Activated T-cell treated with anti-CD3 and anti-CD28 coated beads for 1 hour (primary cell): ENCODE results near the gene NAT8L.
"Not testable (repeated sequence)": the region's sequence is repeated elsewhere in the genome, so short reads cannot be mapped to it uniquely, and the experiment has no call there.

Experiments used
- DNase-seq: peaks from one replicate; pipeline ENCODE4 v3.0.0-alpha.2; 2020; ENCODE audit warnings: low read depth

Gene NAT8L

GRCh38 chr4:2059046-2059725 is at the start of gene NAT8L:
TSS of gene NAT8L (plus strand) at chr4:2059327. CDS start at chr4:2059512, 185 bp downstream.
- no peak for DNase-seq

DNA sequence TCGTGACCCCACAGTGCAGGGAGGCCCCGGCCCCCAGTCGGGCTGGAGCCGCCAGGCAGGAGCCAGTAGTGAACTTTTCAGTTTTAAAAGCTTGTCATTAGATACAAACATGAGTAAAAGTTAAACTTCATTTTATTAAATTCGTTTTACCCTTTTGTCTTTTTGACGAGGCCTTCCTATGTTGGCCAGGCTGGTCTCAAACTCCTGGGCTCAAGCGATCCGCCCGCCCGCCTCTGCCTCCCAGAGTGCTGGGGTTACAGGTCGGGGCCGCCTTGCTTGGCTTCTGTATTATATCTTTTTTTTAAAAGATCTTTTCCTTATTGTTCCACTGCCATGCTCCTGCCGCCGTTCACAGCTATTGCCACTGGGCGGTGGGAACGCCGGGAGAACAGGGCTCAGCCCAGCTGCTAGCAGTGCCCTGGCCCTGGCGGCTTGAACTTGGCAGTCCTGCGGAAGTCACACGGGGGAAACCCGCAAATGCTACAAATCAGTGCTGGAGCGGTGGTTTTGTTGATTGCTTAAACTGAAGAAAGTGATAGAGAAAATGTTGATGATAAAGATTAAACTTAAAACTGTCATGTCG is 49.4 kb upstream of the NAT8L start:
- DNase-seq: peak; percentile 24

- no peak for DNase-seq
Measured at GRCh38 chr4:2011583-2011982, 47.5 kb upstream of the NAT8L start.

GRCh38 chr4:2015008-2015407 is 44.1 kb upstream of the NAT8L start:
- no peak for DNase-seq

GRCh38 chr4:2021358-2022018 is 37.6 kb upstream of the NAT8L start:
- not testable (repeated sequence) for DNase-seq

DNA sequence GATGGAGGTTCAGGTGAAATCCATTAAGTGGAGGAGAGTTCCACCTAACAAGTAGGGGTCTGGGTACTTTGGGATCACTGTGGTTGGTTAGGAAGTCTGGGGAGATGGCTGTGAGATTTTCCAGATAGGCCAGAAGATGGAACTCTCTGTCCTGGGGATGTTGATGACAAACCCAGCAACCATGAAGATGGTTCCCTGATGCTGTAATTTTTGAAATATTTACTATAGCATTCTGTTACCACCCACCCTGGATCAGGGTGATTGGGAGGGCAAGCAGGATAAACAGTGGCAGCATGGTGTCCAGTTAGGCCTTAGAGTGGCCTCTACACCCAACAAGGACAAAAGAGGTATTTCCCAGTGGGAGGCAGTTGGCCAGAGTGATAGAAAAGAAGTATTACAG is 34.4 kb upstream of the NAT8L start:
- DNase-seq: no peak

GRCh38 chr4:2025817-2026216 is 33.3 kb upstream of the NAT8L start:
- DNase-seq: no peak

DNA sequence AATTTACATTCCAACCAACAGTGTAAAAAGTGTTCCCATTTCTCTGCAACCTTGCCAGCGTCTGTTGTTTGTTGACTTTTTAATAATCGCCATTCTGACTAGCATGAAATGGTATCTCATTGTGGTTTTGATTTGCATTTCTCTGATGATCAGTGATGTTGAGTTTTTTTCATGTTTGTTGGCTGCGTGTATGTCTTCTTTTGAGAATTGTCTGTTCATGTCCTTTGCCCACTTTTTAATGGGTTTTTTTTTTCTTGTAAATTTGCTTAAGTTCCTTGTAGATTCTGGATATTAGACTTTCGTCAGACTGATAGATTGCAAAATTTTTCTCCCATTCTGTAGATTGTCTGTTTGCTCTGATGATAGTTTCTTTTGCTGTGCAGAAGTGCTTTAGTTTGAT is 32.0 kb upstream of the NAT8L start:
- not testable (repeated sequence) for DNase-seq

GRCh38 chr4:2031161-2031560 is 28.0 kb upstream of the NAT8L start:
- DNase-seq: not testable (repeated sequence)

DNA sequence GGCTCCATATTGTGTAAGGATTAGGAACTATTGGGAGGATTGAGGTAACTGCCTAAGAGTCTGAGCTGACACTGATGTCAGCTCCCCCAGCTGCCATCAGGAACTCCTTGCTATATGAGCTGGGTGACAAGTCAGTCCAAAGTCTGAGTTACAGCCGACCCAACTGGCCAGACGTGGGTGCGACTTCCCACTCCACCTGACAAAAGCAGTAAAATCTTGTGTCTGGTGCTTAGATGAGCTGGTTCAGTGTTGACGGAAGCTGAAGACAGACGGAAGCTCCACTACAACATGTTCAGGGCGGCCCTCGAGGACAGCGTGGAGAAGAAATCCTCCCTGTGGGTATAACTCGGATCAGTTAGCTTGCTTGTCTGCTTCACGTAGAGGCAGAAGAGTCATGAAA is 22.8 kb upstream of the NAT8L start:
- DNase-seq: no peak

- no peak for DNase-seq
Measured at GRCh38 chr4:2036866-2037265, 22.3 kb upstream of the NAT8L start.

DNA sequence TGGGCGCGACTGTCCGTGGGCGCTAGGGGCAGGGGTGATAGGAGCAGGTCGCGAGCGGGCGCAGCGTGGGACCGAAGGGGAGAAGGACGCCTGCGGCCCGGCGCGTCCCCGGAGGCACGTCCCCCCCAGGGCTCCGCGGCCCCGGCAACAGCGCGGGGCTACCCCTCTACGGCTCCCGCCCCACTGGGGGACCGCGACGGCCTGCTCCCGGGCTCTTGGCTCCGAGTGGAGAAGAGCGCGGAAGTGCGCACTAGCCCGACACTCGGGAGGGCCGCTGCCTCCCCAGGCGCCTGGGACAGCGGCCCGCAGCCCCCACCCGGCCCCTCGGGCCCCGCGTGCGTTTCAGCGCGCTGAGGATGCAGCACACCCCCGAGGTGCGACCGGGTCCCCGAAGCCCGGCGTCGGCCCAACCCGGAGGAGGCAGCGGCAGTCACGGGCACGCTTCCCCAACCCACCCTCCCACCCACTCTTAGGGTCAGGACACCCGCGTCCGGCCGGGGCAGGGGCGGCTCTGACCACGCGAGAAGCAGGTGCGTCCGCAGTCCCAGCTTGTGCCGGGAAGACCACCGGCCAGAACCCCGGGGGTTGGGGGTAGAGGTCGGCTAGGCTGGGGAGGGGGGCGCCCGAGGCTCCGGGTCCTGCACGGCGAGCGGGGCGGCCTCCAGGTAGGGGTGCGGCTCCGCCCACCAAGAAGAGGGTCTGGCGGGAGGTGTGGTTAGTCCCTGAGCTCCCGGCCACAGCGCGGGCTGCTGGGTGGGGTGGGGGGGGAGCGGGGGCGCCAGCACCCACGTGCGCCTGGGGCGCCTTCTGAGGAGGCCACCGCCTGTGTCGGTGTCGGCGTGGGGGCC is 18.5 kb upstream of the NAT8L start:
- DNase-seq: no peak

GRCh38 chr4:2041239-2042130 is 17.6 kb upstream of the NAT8L start:
- DNase-seq: peak; percentile 74

GRCh38 chr4:2042204-2042946 is 16.8 kb upstream of the NAT8L start:
- peak; percentile 16 for DNase-seq

GRCh38 chr4:2042947-2043395 is 16.2 kb upstream of the NAT8L start:
- DNase-seq: no peak

DNA sequence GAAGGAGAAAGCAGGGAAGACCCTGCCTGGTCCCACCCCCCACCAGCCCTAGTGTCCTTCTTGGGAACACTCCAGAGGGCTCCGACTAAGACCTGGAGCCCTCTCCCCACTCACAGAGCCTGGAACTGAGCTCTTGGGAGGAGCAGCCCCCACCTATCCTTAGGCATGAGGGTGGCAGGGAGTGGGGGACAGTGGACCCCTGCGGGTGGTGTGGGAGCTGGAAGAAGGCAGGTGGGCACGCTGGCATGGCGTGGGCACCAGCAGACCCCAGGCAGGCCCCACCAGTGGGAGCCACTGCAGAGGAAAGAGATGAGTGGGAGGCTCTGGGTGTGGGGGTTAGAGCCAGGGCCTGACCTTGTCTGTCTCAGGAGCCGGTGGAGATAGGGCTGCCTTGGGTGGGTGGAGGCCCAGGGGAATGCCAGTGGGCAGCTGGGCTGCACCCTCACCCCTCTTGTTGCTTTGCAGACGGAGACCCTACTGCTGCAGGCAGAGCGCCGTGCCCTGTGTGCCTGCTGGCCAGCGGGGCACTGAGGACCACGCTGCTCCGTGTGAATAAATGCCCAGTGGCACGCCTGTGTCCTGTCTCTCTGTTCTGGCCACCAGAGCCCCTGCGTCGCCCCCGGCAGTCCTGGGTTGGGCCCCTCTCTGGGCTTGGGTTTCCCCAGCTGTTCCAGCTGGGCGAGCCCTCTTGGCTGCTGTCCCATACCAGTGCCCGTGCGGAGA is 15.6 kb upstream of the NAT8L start:
- DNase-seq: no peak

GRCh38 chr4:2044119-2044485 is 15.0 kb upstream of the NAT8L start:
- DNase-seq: no peak

DNA sequence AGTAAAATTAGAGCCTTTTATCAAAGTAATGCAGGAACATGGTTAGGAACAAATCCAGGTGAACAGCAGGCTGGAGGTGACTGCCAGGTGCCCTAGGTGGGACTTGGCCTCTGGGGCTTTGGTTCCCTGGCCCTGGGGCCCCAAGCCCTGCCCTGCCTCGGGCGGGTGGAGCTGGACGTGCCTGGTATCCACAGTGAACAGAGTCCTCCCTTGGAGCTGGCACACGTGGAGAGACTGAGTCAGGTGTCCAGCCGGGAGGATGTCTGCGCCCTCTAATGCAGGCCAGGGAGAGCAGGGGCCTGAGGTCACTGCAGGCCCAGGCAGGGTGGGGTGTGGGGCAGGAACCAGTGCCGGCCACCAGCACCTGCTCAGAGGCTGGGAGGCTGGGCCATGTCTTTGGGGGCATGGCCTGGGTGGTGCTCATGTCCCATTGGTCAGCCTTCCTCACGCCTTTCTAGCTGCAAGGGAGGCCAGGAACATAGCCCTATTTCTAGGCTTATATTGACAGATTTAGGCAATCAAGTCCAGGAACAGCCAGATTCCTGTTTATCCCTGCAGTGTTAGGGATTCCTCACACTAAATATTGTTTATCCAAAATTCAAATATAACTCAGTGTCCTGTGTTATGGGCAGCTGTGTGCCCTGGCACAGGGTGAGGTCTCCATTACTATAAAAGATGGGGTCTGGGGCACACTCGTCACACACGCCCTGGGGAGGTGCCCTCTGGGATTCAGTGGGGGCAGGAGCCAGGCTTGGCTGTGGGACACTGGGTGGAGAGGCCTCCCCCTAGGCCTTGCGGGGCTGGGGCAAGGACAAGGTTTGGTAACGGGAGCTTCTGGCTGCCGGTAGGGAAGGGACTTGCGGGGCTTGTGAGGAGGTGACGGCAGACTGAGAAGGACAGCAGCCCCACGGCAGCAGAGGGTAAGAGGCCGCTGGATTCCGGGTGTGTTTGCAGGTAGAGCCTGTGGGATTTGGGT is 14.3 kb upstream of the NAT8L start:
- DNase-seq: no peak

GRCh38 chr4:2045518-2045951 is 13.6 kb upstream of the NAT8L start:
- DNase-seq: no peak
